SK-N-SH (cell line): ENCODE results near the gene SMAD3. TPM values are rescaled to one million over a fixed set of nuclear protein-coding genes. Genes with fewer than 3 reads are reported as not detected.

Experiments used
- CTCF ChIA-PET: fragments of 300-600, 350-600 bp; formaldehyde crosslinking; extraction: SDS; loops from one replicate; lab custom pipeline; 2021; lab: Yijun Ruan, JAX
- POLR2A ChIA-PET: fragments of 350-600 bp; sonication (Branson Sonifier 250); formaldehyde crosslinking; extraction: SDS; loops from one replicate; lab custom pipeline; 2020; ENCODE audit warnings: antibody characterized with exemption, inconsistent platforms; lab: Yijun Ruan, JAX
- DNase-seq: peaks from one replicate; pipeline ENCODE4 v3.0.0; 2012
- H2AFZ ChIP-seq: fragments of 200-600 bp; sonication (generic); 2 replicates; pipeline ENCODE4 v1.8.1; 2016; ENCODE audit warnings: antibody characterized with exemption, mild to moderate bottlenecking, low read depth
- H3F3A ChIP-seq: fragments of 200-600 bp; sonication (generic); replicated peaks from 2 replicates; pipeline ENCODE3; 2016; ENCODE audit warnings: antibody characterized with exemption, mild to moderate bottlenecking; ENCODE audit not compliant: insufficient read depth
- H3K27ac ChIP-seq, 2 experiments: fragments of 200-500 bp in 1 of 2; fragments of 200-600 bp in 1 of 2; sonication (Bioruptor generic) in 1 of 2; sonication (generic), shearing (Covaris generic) in 1 of 2; 2 replicates each; pipeline versions ENCODE4 v1.5.1 to v1.6.1; 2014 to 2016; ENCODE audit warnings: low read depth in 2 of 2, inconsistent platforms in 1 of 2, low read length in 1 of 2, mild to moderate bottlenecking in 1 of 2, mixed read lengths in 1 of 2
- H3K27me3 ChIP-seq: fragments of 200-600 bp; sonication (generic), shearing (Covaris generic); 2 replicates; pipeline ENCODE4 v1.6.1; 2016; ENCODE audit warnings: mixed run types; ENCODE audit not compliant: insufficient read depth
- H3K36me3 ChIP-seq, 2 experiments: fragments of 200-500 bp in 1 of 2; fragments of 200-600 bp in 1 of 2; sonication (Bioruptor generic) in 1 of 2; sonication (generic) in 1 of 2; replicated peaks in 1 of 2; 2 replicates each; pipeline versions ENCODE3 to v1.5.1; 2014 to 2016; ENCODE audit warnings: low read length in 1 of 2, mild to moderate bottlenecking in 1 of 2; ENCODE audit not compliant: insufficient read depth in 2 of 2, control insufficient read depth in 1 of 2
- H3K4me1 ChIP-seq, 2 experiments: fragments of 200-500 bp in 1 of 2; fragments of 200-600 bp in 1 of 2; sonication (Bioruptor generic) in 1 of 2; sonication (generic), shearing (Covaris generic) in 1 of 2; 2 replicates each; pipeline versions ENCODE4 v1.5.1 to v1.6.1; 2014 to 2016; ENCODE audit warnings: low read depth in 1 of 2, low read length in 1 of 2, mixed run types in 1 of 2; ENCODE audit not compliant: insufficient read depth in 2 of 2, control insufficient read depth in 1 of 2
- H3K4me2 ChIP-seq: fragments of 200-600 bp; sonication (generic), shearing (Covaris generic); 2 replicates; pipeline ENCODE4 v1.6.1; 2017; ENCODE audit warnings: mixed run types
- H3K4me3 ChIP-seq, 2 experiments: fragments of 200-500 bp in 1 of 2; fragments of 200-600 bp in 1 of 2; sonication (Bioruptor generic) in 1 of 2; sonication (generic), shearing (Covaris generic) in 1 of 2; 2 replicates each; pipeline versions ENCODE4 v1.5.1 to v1.8.1; 2014 to 2016; ENCODE audit warnings: low read depth in 2 of 2, inconsistent platforms in 1 of 2, low read length in 1 of 2, mild to moderate bottlenecking in 1 of 2, mixed read lengths in 1 of 2, moderate library complexity in 1 of 2
- H3K79me2 ChIP-seq: fragments of 200-600 bp; sonication (generic); 2 replicates; pipeline ENCODE4 v1.8.1; 2017; ENCODE audit warnings: mild to moderate bottlenecking; ENCODE audit not compliant: insufficient read depth
- H3K9ac ChIP-seq: fragments of 200-600 bp; sonication (generic); 2 replicates; pipeline ENCODE4 v1.6.1; 2017; ENCODE audit warnings: mixed run types
- H3K9me2 ChIP-seq: fragments of 200-600 bp; sonication (generic); 2 replicates; pipeline ENCODE4 v1.6.1; 2017; ENCODE audit warnings: mixed run types
- H3K9me3 ChIP-seq: fragments of 200-600 bp; sonication (generic); 2 replicates; pipeline ENCODE4 v1.6.1; 2017; ENCODE audit warnings: mixed run types, mild to moderate bottlenecking, moderate library complexity
- H4K20me1 ChIP-seq: fragments of 200-600 bp; sonication (generic); 2 replicates; pipeline ENCODE4 v1.6.1; 2017; ENCODE audit warnings: mild to moderate bottlenecking, mixed run types; ENCODE audit not compliant: insufficient read depth
- CHD2 ChIP-seq: fragments of 150-350 bp; IDR thresholded peaks from 2 replicates; pipeline ENCODE4 v1.6.1; 2018; ENCODE audit warnings: low read length; ENCODE audit not compliant: partially characterized antibody
- ELF1 ChIP-seq: IDR thresholded peaks from 2 replicates; pipeline ENCODE4 v1.4.0; 2012
- EZH2phosphoT487 ChIP-seq: fragments of 200-600 bp; sonication (generic); IDR thresholded peaks from 2 replicates; pipeline ENCODE4 v1.6.1; 2017; ENCODE audit warnings: low read depth, mixed run types, mild to moderate bottlenecking, antibody characterized with exemption, moderate library complexity, borderline replicate concordance
- GABPA ChIP-seq: IDR thresholded peaks from 2 replicates; pipeline ENCODE4 v1.4.0; 2012; ENCODE audit warnings: low read depth, mild to moderate bottlenecking
- JUND ChIP-seq: IDR thresholded peaks from 2 replicates; pipeline ENCODE4 v1.4.0; 2012
- MEF2A ChIP-seq: IDR thresholded peaks from 2 replicates; pipeline ENCODE4 v1.4.0; 2012; ENCODE audit warnings: low read depth, borderline replicate concordance
- MXI1 ChIP-seq: IDR thresholded peaks from 2 replicates; pipeline ENCODE4 v1.6.1; 2012; ENCODE audit warnings: mild to moderate bottlenecking, low read depth, low read length, improper control_type of control experiment
- NFIC ChIP-seq: IDR thresholded peaks from 2 replicates; pipeline ENCODE4 v1.4.0; 2012; ENCODE audit warnings: borderline replicate concordance
- NRF1 ChIP-seq: IDR thresholded peaks from 2 replicates; pipeline ENCODE4 v1.6.1; 2012; ENCODE audit warnings: low read depth, mild to moderate bottlenecking, low read length
- POLR2AphosphoS5 ChIP-seq: IDR thresholded peaks from 2 replicates; pipeline ENCODE4 v1.6.1; 2012; ENCODE audit warnings: low read depth, low read length
- RAD21 ChIP-seq: IDR thresholded peaks from 2 replicates; pipeline ENCODE4 v1.6.1; 2012; ENCODE audit warnings: mild to moderate bottlenecking, low read length
- RFX5 ChIP-seq: IDR thresholded peaks from 2 replicates; pipeline ENCODE4 v1.6.1; 2012; ENCODE audit warnings: mild to moderate bottlenecking, improper control_type of control experiment, low read length
- SMC3 ChIP-seq: IDR thresholded peaks from 2 replicates; pipeline ENCODE4 v1.6.1; 2012; ENCODE audit warnings: low read depth, low read length, improper control_type of control experiment
- TAF1 ChIP-seq: IDR thresholded peaks from 2 replicates; pipeline ENCODE4 v1.6.1; 2012; ENCODE audit warnings: low read depth, mild to moderate bottlenecking, low read length, moderate library complexity, borderline replicate concordance
- TCF12 ChIP-seq: IDR thresholded peaks from 2 replicates; pipeline ENCODE4 v1.4.0; 2012
- TEAD4 ChIP-seq: IDR thresholded peaks from 2 replicates; pipeline ENCODE4 v1.4.0; 2012; ENCODE audit warnings: mild to moderate bottlenecking, borderline replicate concordance; ENCODE audit not compliant: insufficient read depth
- WGBS: methylation state at CpG from one replicate; pipeline ENCODE4 v1.1.6; 2017; ENCODE audit warnings: low lambda C conversion rate; 5-methylcytosine and 5-hydroxymethylcytosine counted together
- polyA plus RNA-seq, 3 experiments: library from polyadenylated mRNA; depleted of rRNA; stranded (reverse); fragments of >200 nt; gene quantifications; 2 replicates each; pipeline ENCODE4 v1.2.3, GENCODE V29; 2012
- TF ChIP-seq, protein P1 (sequence below): fragments of 150-350 bp; IDR thresholded peaks from 2 replicates; pipeline ENCODE4 v1.6.1; 2016; ENCODE audit warnings: mild to moderate bottlenecking, low read depth, low read length
- TF ChIP-seq, protein P2 (sequence below): IDR thresholded peaks from 2 replicates; pipeline ENCODE4 v1.6.1; 2012; ENCODE audit warnings: mild to moderate bottlenecking, low read depth, low read length, moderate library complexity
- TF ChIP-seq, protein P3 (sequence below): fragments of 150-350 bp; IDR thresholded peaks from 2 replicates; pipeline ENCODE4 v1.6.1; 2017; ENCODE audit warnings: antibody characterized with exemption, low read length, low read depth, borderline replicate concordance
- TF ChIP-seq, protein P4 (sequence below): IDR thresholded peaks from 2 replicates; pipeline ENCODE4 v1.4.0; 2012; ENCODE audit warnings: low read depth
- TF ChIP-seq, protein P5 (sequence below): IDR thresholded peaks from 2 replicates; pipeline ENCODE4; 2012

Gene SMAD3
- polyA plus RNA-seq, 1 of the 3 experiments (the other 2 are of a cell fraction): 19.5 TPM

DNA sequence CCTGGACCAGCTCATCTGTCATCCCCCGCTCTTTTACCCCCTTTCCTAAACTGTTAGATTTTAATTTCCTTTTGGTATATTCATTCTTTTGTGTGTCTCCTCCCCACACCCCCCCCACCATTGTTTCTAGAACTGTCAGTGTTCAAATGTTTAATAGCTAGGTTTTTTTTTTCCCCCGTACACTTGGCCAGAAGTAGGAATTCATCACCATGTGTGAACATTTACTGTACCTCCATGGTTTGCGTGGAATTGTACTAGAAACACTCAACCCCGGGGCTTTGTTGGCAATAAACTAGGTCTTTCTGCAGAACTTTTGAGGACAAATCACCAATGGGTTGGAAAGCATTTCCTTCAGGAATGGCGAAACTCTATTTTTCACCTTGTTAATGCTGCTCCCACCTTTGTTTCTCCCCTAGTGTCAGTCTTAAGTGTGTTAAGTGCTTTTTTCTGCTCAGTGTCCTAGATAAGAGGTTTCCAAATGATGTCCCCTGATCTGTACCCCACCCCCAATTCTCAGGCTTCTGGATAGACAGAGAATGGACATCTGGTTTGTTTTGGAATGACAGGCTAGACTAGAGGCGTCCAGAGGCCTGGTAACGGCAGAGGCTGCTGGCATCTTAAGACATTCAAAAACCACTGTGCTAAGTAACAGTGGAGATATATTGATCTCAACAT lies 76.8 kb downstream of the SMAD3 start (continued):
- TF ChIP-seq, protein P1, sequence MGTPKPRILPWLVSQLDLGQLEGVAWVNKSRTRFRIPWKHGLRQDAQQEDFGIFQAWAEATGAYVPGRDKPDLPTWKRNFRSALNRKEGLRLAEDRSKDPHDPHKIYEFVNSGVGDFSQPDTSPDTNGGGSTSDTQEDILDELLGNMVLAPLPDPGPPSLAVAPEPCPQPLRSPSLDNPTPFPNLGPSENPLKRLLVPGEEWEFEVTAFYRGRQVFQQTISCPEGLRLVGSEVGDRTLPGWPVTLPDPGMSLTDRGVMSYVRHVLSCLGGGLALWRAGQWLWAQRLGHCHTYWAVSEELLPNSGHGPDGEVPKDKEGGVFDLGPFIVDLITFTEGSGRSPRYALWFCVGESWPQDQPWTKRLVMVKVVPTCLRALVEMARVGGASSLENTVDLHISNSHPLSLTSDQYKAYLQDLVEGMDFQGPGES: no peak
- TF ChIP-seq, protein P2, sequence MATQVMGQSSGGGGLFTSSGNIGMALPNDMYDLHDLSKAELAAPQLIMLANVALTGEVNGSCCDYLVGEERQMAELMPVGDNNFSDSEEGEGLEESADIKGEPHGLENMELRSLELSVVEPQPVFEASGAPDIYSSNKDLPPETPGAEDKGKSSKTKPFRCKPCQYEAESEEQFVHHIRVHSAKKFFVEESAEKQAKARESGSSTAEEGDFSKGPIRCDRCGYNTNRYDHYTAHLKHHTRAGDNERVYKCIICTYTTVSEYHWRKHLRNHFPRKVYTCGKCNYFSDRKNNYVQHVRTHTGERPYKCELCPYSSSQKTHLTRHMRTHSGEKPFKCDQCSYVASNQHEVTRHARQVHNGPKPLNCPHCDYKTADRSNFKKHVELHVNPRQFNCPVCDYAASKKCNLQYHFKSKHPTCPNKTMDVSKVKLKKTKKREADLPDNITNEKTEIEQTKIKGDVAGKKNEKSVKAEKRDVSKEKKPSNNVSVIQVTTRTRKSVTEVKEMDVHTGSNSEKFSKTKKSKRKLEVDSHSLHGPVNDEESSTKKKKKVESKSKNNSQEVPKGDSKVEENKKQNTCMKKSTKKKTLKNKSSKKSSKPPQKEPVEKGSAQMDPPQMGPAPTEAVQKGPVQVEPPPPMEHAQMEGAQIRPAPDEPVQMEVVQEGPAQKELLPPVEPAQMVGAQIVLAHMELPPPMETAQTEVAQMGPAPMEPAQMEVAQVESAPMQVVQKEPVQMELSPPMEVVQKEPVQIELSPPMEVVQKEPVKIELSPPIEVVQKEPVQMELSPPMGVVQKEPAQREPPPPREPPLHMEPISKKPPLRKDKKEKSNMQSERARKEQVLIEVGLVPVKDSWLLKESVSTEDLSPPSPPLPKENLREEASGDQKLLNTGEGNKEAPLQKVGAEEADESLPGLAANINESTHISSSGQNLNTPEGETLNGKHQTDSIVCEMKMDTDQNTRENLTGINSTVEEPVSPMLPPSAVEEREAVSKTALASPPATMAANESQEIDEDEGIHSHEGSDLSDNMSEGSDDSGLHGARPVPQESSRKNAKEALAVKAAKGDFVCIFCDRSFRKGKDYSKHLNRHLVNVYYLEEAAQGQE: no peak
- TF ChIP-seq RFX5 (no peak), EZH2phosphoT487 (no peak), TAF1 (no peak), ELF1 (no peak), RAD21 (no peak), NRF1 (no peak), NFIC (no peak)
- TF ChIP-seq, protein P3, sequence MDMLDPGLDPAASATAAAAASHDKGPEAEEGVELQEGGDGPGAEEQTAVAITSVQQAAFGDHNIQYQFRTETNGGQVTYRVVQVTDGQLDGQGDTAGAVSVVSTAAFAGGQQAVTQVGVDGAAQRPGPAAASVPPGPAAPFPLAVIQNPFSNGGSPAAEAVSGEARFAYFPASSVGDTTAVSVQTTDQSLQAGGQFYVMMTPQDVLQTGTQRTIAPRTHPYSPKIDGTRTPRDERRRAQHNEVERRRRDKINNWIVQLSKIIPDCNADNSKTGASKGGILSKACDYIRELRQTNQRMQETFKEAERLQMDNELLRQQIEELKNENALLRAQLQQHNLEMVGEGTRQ: no peak
- TF ChIP-seq, protein P4, sequence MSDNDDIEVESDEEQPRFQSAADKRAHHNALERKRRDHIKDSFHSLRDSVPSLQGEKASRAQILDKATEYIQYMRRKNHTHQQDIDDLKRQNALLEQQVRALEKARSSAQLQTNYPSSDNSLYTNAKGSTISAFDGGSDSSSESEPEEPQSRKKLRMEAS: no peak

DNA sequence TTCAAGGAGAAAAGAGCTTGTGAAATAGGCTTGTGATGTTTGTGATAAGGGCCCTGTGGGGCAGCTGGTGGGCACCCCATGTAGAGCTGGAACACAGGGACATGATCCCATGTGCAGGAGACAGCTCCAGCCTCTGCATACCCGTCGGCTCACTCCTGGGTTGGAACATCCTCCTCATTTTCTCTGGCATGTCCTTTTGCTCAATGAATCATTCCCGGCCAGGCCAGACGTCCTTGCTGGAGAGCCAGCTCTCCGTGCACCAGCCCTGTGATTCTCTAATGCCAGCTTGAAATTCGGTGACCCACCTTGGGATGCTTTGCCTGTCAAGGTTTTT lies 77.3 kb downstream of the SMAD3 start:
- Histone ChIP-seq H3K27ac (peak overlapping the region; percentile 47 to 99), H3K9me3 (no peaks in the 10 kb centered on the region), H3K4me1 (peaks cover 39 to 68% of the 10 kb centered on the region in 2 experiments), H3F3A (peaks cover 52% of the 10 kb centered on the region), H3K9me2 (no peaks in the 10 kb centered on the region), H3K79me2 (peaks cover 89% of the 10 kb centered on the region), H3K9ac (peak overlapping the region; percentile 56; the same call in 1 of the 2 replicates), H3K27me3 (no peaks in the 10 kb centered on the region), H3K36me3 (no peaks in the 10 kb centered on the region), H3K4me3 (no peak overlapping the region), H4K20me1 (no peaks in the 10 kb centered on the region), H2AFZ (no peak overlapping the region), H3K4me2 (peak overlapping the region; percentile 49)
- CTCF ChIA-PET: no interaction called here
- POLR2A ChIA-PET: no interaction called here
- 10% methylated on average over 6 of the region's 6 CpGs for WGBS
- DNase-seq: peak; percentile 39
- TF ChIP-seq GABPA: no peak
- TF ChIP-seq, protein P4: peak; percentile 66
- TF ChIP-seq MXI1: 0 out of 2 replicates have a peak, but pooled peaks have one; percentile 17
- TF ChIP-seq CHD2: no peak
- TF ChIP-seq, protein P3: no peak
- TF ChIP-seq MEF2A: no peak
- TF ChIP-seq SMC3: no peak
- no peak for TF ChIP-seq POLR2AphosphoS5
- TF ChIP-seq, protein P5, sequence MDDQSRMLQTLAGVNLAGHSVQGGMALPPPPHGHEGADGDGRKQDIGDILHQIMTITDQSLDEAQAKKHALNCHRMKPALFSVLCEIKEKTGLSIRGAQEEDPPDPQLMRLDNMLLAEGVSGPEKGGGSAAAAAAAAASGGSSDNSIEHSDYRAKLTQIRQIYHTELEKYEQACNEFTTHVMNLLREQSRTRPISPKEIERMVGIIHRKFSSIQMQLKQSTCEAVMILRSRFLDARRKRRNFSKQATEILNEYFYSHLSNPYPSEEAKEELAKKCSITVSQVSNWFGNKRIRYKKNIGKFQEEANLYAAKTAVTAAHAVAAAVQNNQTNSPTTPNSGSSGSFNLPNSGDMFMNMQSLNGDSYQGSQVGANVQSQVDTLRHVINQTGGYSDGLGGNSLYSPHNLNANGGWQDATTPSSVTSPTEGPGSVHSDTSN: peak; percentile 31
- TF ChIP-seq, protein P1: no peak
- peak; percentile 46; the same call in 1 of the 2 replicates for TF ChIP-seq JUND
- TF ChIP-seq TCF12: peak; percentile 50
- TF ChIP-seq TEAD4: 0 out of 2 replicates have a peak, but pooled peaks have one; percentile 43
- TF ChIP-seq RFX5: no peak
- TF ChIP-seq NRF1: no peak
- peak; percentile 63 for TF ChIP-seq NFIC
